Mesenchymal stem cell (in vitro differentiated cells and primary cell): ENCODE results near the gene DACT2.

Experiments used
- DNase-seq: peaks from one replicate; pipeline ENCODE4 v3.0.0-alpha.2; 2013
- H2AFZ ChIP-seq: one replicate; pipeline ENCODE4 v1.6.1; 2013; ENCODE audit warnings: low read depth, mild to moderate bottlenecking, control low read depth, inconsistent platforms, low read length, moderate library complexity
- H2AK5ac ChIP-seq: 2 replicates; pipeline ENCODE4 v1.6.1; 2013; ENCODE audit warnings: low read length, moderate library complexity, mild to moderate bottlenecking, inconsistent platforms; ENCODE audit not compliant: severe bottlenecking
- H2BK120ac ChIP-seq: one replicate; pipeline ENCODE4 v1.6.1; 2013; ENCODE audit warnings: low read depth, mild to moderate bottlenecking, inconsistent platforms, low read length, moderate library complexity
- H2BK12ac ChIP-seq, 2 experiments: one replicate each; pipeline ENCODE4 v1.6.1; 2013; ENCODE audit warnings: inconsistent platforms in 2 of 2, low read length in 2 of 2, mild to moderate bottlenecking in 2 of 2, moderate library complexity in 2 of 2, control low read depth in 1 of 2
- H2BK15ac ChIP-seq: one replicate; pipeline ENCODE4 v1.6.1; 2013; ENCODE audit warnings: mild to moderate bottlenecking, low read depth, inconsistent platforms; ENCODE audit not compliant: poor library complexity, severe bottlenecking
- H2BK5ac ChIP-seq: 2 replicates; pipeline ENCODE4 v1.6.1; 2013; ENCODE audit warnings: low read depth, mild to moderate bottlenecking, low read length, control low read depth, inconsistent platforms; ENCODE audit not compliant: poor library complexity, severe bottlenecking
- H3K14ac ChIP-seq, 2 experiments: one replicate each; pipeline ENCODE4 v1.6.1; 2013; ENCODE audit warnings: inconsistent platforms in 2 of 2, low read length in 2 of 2, control low read depth in 1 of 2, mild to moderate bottlenecking in 1 of 2, moderate library complexity in 1 of 2
- H3K18ac ChIP-seq, 2 experiments: one replicate each; pipeline ENCODE4 v1.6.1; 2013; ENCODE audit warnings: inconsistent platforms in 2 of 2, low read length in 2 of 2, control low read depth in 1 of 2, low read depth in 1 of 2, mild to moderate bottlenecking in 1 of 2
- H3K23ac ChIP-seq, 2 experiments: one replicate each; pipeline ENCODE4 v1.6.1; 2013; ENCODE audit warnings: inconsistent platforms in 2 of 2, low read length in 2 of 2, mild to moderate bottlenecking in 2 of 2, moderate library complexity in 2 of 2, control low read depth in 1 of 2
- H3K27ac ChIP-seq: 2 replicates; pipeline ENCODE4 v1.5.1; 2013; ENCODE audit warnings: mild to moderate bottlenecking, moderate library complexity, low read length, control low read depth, inconsistent platforms; ENCODE audit not compliant: poor library complexity, severe bottlenecking
- H3K27me3 ChIP-seq, 2 experiments: 2 replicates each; pipeline versions ENCODE4 v1.6.1 to v1.7.0; 2013; ENCODE audit warnings: low read length in 2 of 2, mild to moderate bottlenecking in 2 of 2, moderate library complexity in 2 of 2, control low read depth in 1 of 2, inconsistent platforms in 1 of 2; ENCODE audit not compliant: control insufficient read depth in 1 of 2, insufficient read depth in 1 of 2
- H3K36me3 ChIP-seq, 2 experiments: 2 replicates each; pipeline versions ENCODE4 v1.6.1 to v1.7.0; 2013; ENCODE audit warnings: low read length in 2 of 2, control low read depth in 1 of 2, inconsistent platforms in 1 of 2, low read depth in 1 of 2, mild to moderate bottlenecking in 1 of 2; ENCODE audit not compliant: insufficient read depth in 2 of 2, control insufficient read depth in 1 of 2
- H3K4ac ChIP-seq, 2 experiments: one replicate each; pipeline ENCODE4 v1.6.1; 2013; ENCODE audit warnings: inconsistent platforms in 2 of 2, low read length in 2 of 2, mild to moderate bottlenecking in 2 of 2, moderate library complexity in 2 of 2, control low read depth in 1 of 2, low read depth in 1 of 2
- H3K4me1 ChIP-seq: 2 replicates; pipeline ENCODE4 v1.6.1; 2013; ENCODE audit warnings: low read depth, low read length, control low read depth; ENCODE audit not compliant: control insufficient read depth, insufficient read depth
- H3K4me2 ChIP-seq: 2 replicates; pipeline ENCODE4 v1.6.1; 2013; ENCODE audit warnings: low read length, mild to moderate bottlenecking, inconsistent platforms; ENCODE audit not compliant: poor library complexity, severe bottlenecking
- H3K4me3 ChIP-seq, 2 experiments: 2 replicates each; pipeline versions ENCODE4 v1.5.1 to v1.7.0; 2013; ENCODE audit warnings: low read length in 2 of 2, mild to moderate bottlenecking in 2 of 2, control low read depth in 1 of 2, low read depth in 1 of 2; ENCODE audit not compliant: insufficient read depth in 1 of 2
- H3K79me1 ChIP-seq: replicated peaks from 2 replicates; pipeline ENCODE4 v1.6.1; 2013; ENCODE audit warnings: mild to moderate bottlenecking, control low read depth, low read length, inconsistent platforms; ENCODE audit not compliant: poor library complexity, severe bottlenecking
- H3K9ac ChIP-seq: 2 replicates; pipeline ENCODE4 v1.7.0; 2013; ENCODE audit warnings: mild to moderate bottlenecking, low read length, moderate library complexity
- H3K9me3 ChIP-seq: 2 replicates; pipeline ENCODE4 v1.7.0; 2013; ENCODE audit warnings: mild to moderate bottlenecking, low read length; ENCODE audit not compliant: control insufficient read depth
- H4K8ac ChIP-seq: one replicate; pipeline ENCODE4 v1.6.1; 2013; ENCODE audit warnings: inconsistent platforms, mild to moderate bottlenecking, low read length, moderate library complexity
- H4K91ac ChIP-seq: one replicate; pipeline ENCODE4 v1.6.1; 2013; ENCODE audit warnings: mild to moderate bottlenecking, low read length, inconsistent platforms
- WGBS: methylation state at CpG from one replicate; pipeline ENCODE4 v1.1.7; 2013; ENCODE audit warnings: mixed read lengths; 5-methylcytosine and 5-hydroxymethylcytosine counted together

Gene DACT2

DNA sequence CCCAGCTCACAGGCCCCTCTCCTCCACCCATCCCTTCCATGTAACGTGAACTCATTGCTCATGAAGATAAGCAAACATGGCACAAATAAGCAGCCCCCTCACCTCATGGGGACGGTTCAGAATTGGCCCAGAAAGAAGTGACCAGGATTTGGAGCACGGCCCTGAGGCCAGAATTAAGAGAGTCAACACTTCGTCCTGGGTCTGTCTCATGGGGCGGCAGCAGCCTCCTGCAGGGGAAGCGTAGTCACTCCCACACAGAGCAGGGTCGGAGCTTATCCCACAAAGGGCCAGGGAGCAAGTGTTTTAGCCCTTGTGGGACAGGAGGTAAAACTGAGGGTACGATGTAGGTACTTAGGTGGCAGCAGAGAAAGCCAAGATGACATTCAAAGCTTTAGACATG is 28.6 kb upstream of the DACT2 start:
- Histone ChIP-seq H2BK12ac (no peak overlapping the region), H3K36me3 (peaks cover 0 to 4% of the 10 kb centered on the region in 2 experiments), H3K4me3 (no peak overlapping the region), H3K79me1 (no peaks in the 10 kb centered on the region), H3K9me3 (peaks cover 14% of the 10 kb centered on the region), H2AFZ (no peak overlapping the region), H2BK5ac (no peak overlapping the region), H4K8ac (no peak overlapping the region), H3K27ac (no peak overlapping the region), H3K18ac (no peak overlapping the region), H3K4ac (no peak overlapping the region), H3K9ac (no peak overlapping the region), H3K27me3 (peaks cover 30 to 44% of the 10 kb centered on the region in 2 experiments), H3K23ac (no peak overlapping the region), H2AK5ac (no peak overlapping the region), H3K4me1 (no peaks in the 10 kb centered on the region), H2BK15ac (no peak overlapping the region), H2BK120ac (no peak overlapping the region), H4K91ac (no peak overlapping the region), H3K4me2 (no peak overlapping the region), H3K14ac (no peak overlapping the region)
- no peak for DNase-seq
- 71% methylated on average over 7 of the region's 8 CpGs for WGBS

- Histone ChIP-seq H3K4ac (no peak overlapping the region), H3K9ac (no peak overlapping the region), H2AK5ac (no peak overlapping the region), H4K8ac (no peak overlapping the region), H2AFZ (no peak overlapping the region), H3K27me3 (peaks cover 30 to 45% of the 10 kb centered on the region in 2 experiments), H3K9me3 (peaks cover 14% of the 10 kb centered on the region), H3K23ac (no peak overlapping the region), H3K14ac (no peak overlapping the region), H2BK12ac (no peak overlapping the region), H3K79me1 (no peaks in the 10 kb centered on the region), H3K18ac (no peak overlapping the region), H2BK5ac (no peak overlapping the region), H3K27ac (no peak overlapping the region), H3K4me3 (no peak overlapping the region), H3K4me2 (no peak overlapping the region), H2BK15ac (no peak overlapping the region), H3K4me1 (no peaks in the 10 kb centered on the region), H3K36me3 (peaks cover 0 to 4% of the 10 kb centered on the region in 2 experiments), H2BK120ac (no peak overlapping the region), H4K91ac (no peak overlapping the region)
- DNase-seq: no peak
- 92% methylated on average over 17 of the region's 17 CpGs for whole genome bisulfite sequencing
Measured at GRCh38 chr6:168347615-168348014, 28.0 kb upstream of the DACT2 start.

- H3K27ac ChIP-seq: no peak overlapping the region
- no peak overlapping the region for H3K4ac ChIP-seq
- H2BK5ac ChIP-seq: no peak overlapping the region
- peaks cover 0 to 4% of the 10 kb centered on the region in 2 experiments for H3K36me3 ChIP-seq
- H3K14ac ChIP-seq: no peak overlapping the region
- H3K9me3 ChIP-seq: peaks cover 12% of the 10 kb centered on the region
- H2BK15ac ChIP-seq: no peak overlapping the region
- no peaks in the 10 kb centered on the region for H3K4me1 ChIP-seq
- H3K4me2 ChIP-seq: no peak overlapping the region
- H2BK120ac ChIP-seq: no peak overlapping the region
- 90% methylated on average over 5 of the region's 7 CpGs for WGBS
- H2AFZ ChIP-seq: no peak overlapping the region
- H3K9ac ChIP-seq: no peak overlapping the region
- no peaks in the 10 kb centered on the region for H3K79me1 ChIP-seq
- H2AK5ac ChIP-seq: no peak overlapping the region
- DNase-seq: no peak
- H4K8ac ChIP-seq: no peak overlapping the region
- peaks cover 35 to 46% of the 10 kb centered on the region in 2 experiments for H3K27me3 ChIP-seq
- H3K18ac ChIP-seq: no peak overlapping the region
- H3K4me3 ChIP-seq: no peak overlapping the region
- H2BK12ac ChIP-seq: no peak overlapping the region
- no peak overlapping the region for H4K91ac ChIP-seq
- no peak overlapping the region for H3K23ac ChIP-seq
Measured at GRCh38 chr6:168347053-168347452, 27.5 kb upstream of the DACT2 start.

GRCh38 chr6:168345896-168346754 is 26.5 kb upstream of the DACT2 start:
- DNase-seq: no peak
- Histone ChIP-seq H2AK5ac (no peak overlapping the region), H3K27ac (no peak overlapping the region), H2AFZ (no peak overlapping the region), H3K79me1 (no peaks in the 10 kb centered on the region), H3K9me3 (peaks cover 3% of the 10 kb centered on the region), H4K91ac (no peak overlapping the region), H3K4me2 (no peak overlapping the region), H2BK15ac (no peak overlapping the region), H3K27me3 (peaks cover 35 to 50% of the 10 kb centered on the region in 2 experiments), H2BK12ac (no peak overlapping the region), H3K9ac (no peak overlapping the region), H3K4ac (no peak overlapping the region), H3K4me3 (no peak overlapping the region), H3K36me3 (peaks cover 0 to 4% of the 10 kb centered on the region in 2 experiments), H3K14ac (no peak overlapping the region), H3K23ac (no peak overlapping the region), H2BK5ac (no peak overlapping the region), H3K18ac (no peak overlapping the region), H3K4me1 (no peaks in the 10 kb centered on the region), H2BK120ac (no peak overlapping the region), H4K8ac (no peak overlapping the region)
- WGBS: 74% methylated on average over 22 of the region's 33 CpGs
